MG63 (cell line): ENCODE data around the gene FHAD1. TPM values are rescaled to one million over a fixed set of nuclear protein-coding genes. Genes with fewer than 3 reads are reported as not detected.

Source experiments
- DNase-seq: peaks from one replicate; pipeline ENCODE4 v3.0.0-alpha.2; 2020
- H3K27me3 ChIP-seq: fragments of 250-450 bp; sonication (Bioruptor Pico); 2 replicates; pipeline ENCODE4 v1.5.1; 2020; ENCODE audit warnings: mild to moderate bottlenecking, moderate library complexity
- H3K36me3 ChIP-seq: fragments of 250-450 bp; sonication (Bioruptor Pico); 2 replicates; pipeline ENCODE4 v1.5.1; 2020; ENCODE audit warnings: mild to moderate bottlenecking, moderate library complexity
- H3K4me3 ChIP-seq: fragments of 250-450 bp; sonication (Bioruptor Pico); 2 replicates; pipeline ENCODE4 v1.5.1; 2020; ENCODE audit warnings: mild to moderate bottlenecking, moderate library complexity
- H3K9me3 ChIP-seq: fragments of 250-450 bp; sonication (Bioruptor Pico); 2 replicates; pipeline ENCODE4 v1.5.1; 2020; ENCODE audit warnings: mild to moderate bottlenecking, moderate library complexity
- total RNA-seq: library from RNA; depleted of rRNA; stranded (reverse); fragments of >200 nt; shearing (Covaris generic); gene quantifications from 2 replicates; pipeline ENCODE4 v1.2.3, GENCODE V29; 2014; ENCODE audit warnings: low replicate concordance; rRNA removed

FHAD1 gene
- total RNA-seq: 0.33 and 1.1 TPM in 2 replicates

- Histone ChIP-seq H3K27me3 (peaks cover 9% of the 10 kb centered on the region; the same call in 1 of the 2 replicates), H3K36me3 (no peaks in the 10 kb centered on the region), H3K9me3 (no peaks in the 10 kb centered on the region), H3K4me3 (peak within 1 kb of the TSS; percentile 18; the same call in 1 of the 2 replicates)
- DNase-seq: peak; percentile 16
Measured at GRCh38 chr1:15246960-15247614, at the start of gene FHAD1. Gene FHAD1, plus strand, starts transcription at chr1:15247223. Its CDS starts 4,562 bp downstream, at chr1:15251785.

GRCh38 chr1:15197591-15198447 lies 49.2 kb upstream of the FHAD1 start:
- Histone ChIP-seq H3K27me3 (no peaks in the 10 kb centered on the region), H3K4me3 (no peak overlapping the region)
- no peak for DNase-seq

GRCh38 chr1:15198684-15199083 lies 48.3 kb upstream of the FHAD1 start:
- Histone ChIP-seq H3K36me3 (no peaks in the 10 kb centered on the region), H3K4me3 (no peak overlapping the region), H3K9me3 (no peaks in the 10 kb centered on the region), H3K27me3 (no peaks in the 10 kb centered on the region)
- no peak for DNase-seq

More at GRCh38 chr1:15197591-15198447, 49.2 kb upstream of the FHAD1 start:
- Histone ChIP-seq H3K9me3 (no peaks in the 10 kb centered on the region), H3K36me3 (no peaks in the 10 kb centered on the region)

- DNase-seq: no peak
- H3K4me3 ChIP-seq: no peak overlapping the region
- H3K36me3 ChIP-seq: no peaks in the 10 kb centered on the region
- no peaks in the 10 kb centered on the region for H3K27me3 ChIP-seq
- no peaks in the 10 kb centered on the region for H3K9me3 ChIP-seq
Measured at GRCh38 chr1:15201221-15201620, 45.8 kb upstream of the FHAD1 start.

GRCh38 chr1:15201849-15202551 lies 45.0 kb upstream of the FHAD1 start:
- no peak for DNase-seq
- no peak overlapping the region for H3K4me3 ChIP-seq
- H3K9me3 ChIP-seq: no peaks in the 10 kb centered on the region
- H3K27me3 ChIP-seq: no peaks in the 10 kb centered on the region
- no peaks in the 10 kb centered on the region for H3K36me3 ChIP-seq

GRCh38 chr1:15204931-15205330 lies 42.1 kb upstream of the FHAD1 start:
- no peak for DNase-seq
- H3K27me3 ChIP-seq: no peaks in the 10 kb centered on the region
- no peak overlapping the region for H3K4me3 ChIP-seq
- no peaks in the 10 kb centered on the region for H3K9me3 ChIP-seq
- H3K36me3 ChIP-seq: no peaks in the 10 kb centered on the region

- Histone ChIP-seq H3K9me3 (no peaks in the 10 kb centered on the region), H3K36me3 (no peaks in the 10 kb centered on the region), H3K4me3 (no peak overlapping the region), H3K27me3 (no peaks in the 10 kb centered on the region)
- no peak for DNase-seq
Measured at GRCh38 chr1:15205586-15206346, 41.3 kb upstream of the FHAD1 start.

- no peaks in the 10 kb centered on the region for H3K27me3 ChIP-seq
- no peak overlapping the region for H3K4me3 ChIP-seq
- H3K9me3 ChIP-seq: no peaks in the 10 kb centered on the region
- DNase-seq: no peak
- no peaks in the 10 kb centered on the region for H3K36me3 ChIP-seq
Measured at GRCh38 chr1:15206418-15207030, 40.5 kb upstream of the FHAD1 start.

GRCh38 chr1:15207031-15207828 lies 39.8 kb upstream of the FHAD1 start:
- no peaks in the 10 kb centered on the region for H3K36me3 ChIP-seq
- no peaks in the 10 kb centered on the region for H3K27me3 ChIP-seq
- H3K9me3 ChIP-seq: no peaks in the 10 kb centered on the region
- no peak for DNase-seq
- H3K4me3 ChIP-seq: no peak overlapping the region

GRCh38 chr1:15207829-15208429 lies 39.1 kb upstream of the FHAD1 start:
- no peak overlapping the region for H3K4me3 ChIP-seq
- no peak for DNase-seq

GRCh38 chr1:15210651-15211375 lies 36.2 kb upstream of the FHAD1 start:
- no peaks in the 10 kb centered on the region for H3K36me3 ChIP-seq
- no peaks in the 10 kb centered on the region for H3K27me3 ChIP-seq
- H3K9me3 ChIP-seq: no peaks in the 10 kb centered on the region
- H3K4me3 ChIP-seq: no peak overlapping the region
- DNase-seq: no peak

More at GRCh38 chr1:15207829-15208429, 39.1 kb upstream of the FHAD1 start:
- no peaks in the 10 kb centered on the region for H3K9me3 ChIP-seq
- no peaks in the 10 kb centered on the region for H3K36me3 ChIP-seq
- H3K27me3 ChIP-seq: no peaks in the 10 kb centered on the region

- no peak overlapping the region for H3K4me3 ChIP-seq
- no peaks in the 10 kb centered on the region for H3K36me3 ChIP-seq
- DNase-seq: no peak
- no peaks in the 10 kb centered on the region for H3K9me3 ChIP-seq
- no peaks in the 10 kb centered on the region for H3K27me3 ChIP-seq
Measured at GRCh38 chr1:15211424-15211823, 35.6 kb upstream of the FHAD1 start.

- Histone ChIP-seq H3K36me3 (no peaks in the 10 kb centered on the region), H3K27me3 (no peaks in the 10 kb centered on the region)
- DNase-seq: no peak
Measured at GRCh38 chr1:15212216-15212953, 34.6 kb upstream of the FHAD1 start.

GRCh38 chr1:15212954-15213291 lies 34.1 kb upstream of the FHAD1 start:
- Histone ChIP-seq H3K27me3 (no peaks in the 10 kb centered on the region), H3K36me3 (no peaks in the 10 kb centered on the region), H3K9me3 (no peaks in the 10 kb centered on the region), H3K4me3 (no peak overlapping the region)
- DNase-seq: no peak

More at GRCh38 chr1:15212216-15212953, 34.6 kb upstream of the FHAD1 start:
- Histone ChIP-seq H3K4me3 (no peak overlapping the region), H3K9me3 (no peaks in the 10 kb centered on the region)
